ENCODE measurements around the gene C1orf210. TPM values are rescaled to one million over a fixed set of nuclear protein-coding genes. Genes with fewer than 3 reads are reported as not detected.

The C1orf210 gene
- total RNA-seq, 1 experiment from 2014 or later: 7.6 TPM

GRCh38 chr1:43274125-43274803, 11.1 kb downstream of the C1orf210 start:
- intact Hi-C loops (cut with micrococcal nuclease): no loop called here
- H3K4me3 ChIP-seq (replicated peaks in 1 of 2; ENCODE audit: low read depth in 1 of 2, low read length in 2 of 2): no peak overlapping the region
- H3K4me1 ChIP-seq (ENCODE audit: control insufficient read depth in 1 of 2, insufficient read depth in 2 of 2, low read length in 2 of 2): peaks cover 15 to 30% of the 10 kb centered on the region in 2 experiments
- no peak for DNase-seq (ENCODE audit: low read depth, low spot score)
- no peaks in the 10 kb centered on the region for H3K27me3 ChIP-seq (ENCODE audit: insufficient read depth, low read length)
- H3K36me3 ChIP-seq (ENCODE audit: control insufficient read depth in 1 of 2, insufficient read depth in 2 of 2, low read length in 2 of 2): no peaks in the 10 kb centered on the region
- no peak overlapping the region for H3K27ac ChIP-seq (ENCODE audit: low read depth, low read length)
- H3K9me2 ChIP-seq (ENCODE audit: insufficient read depth): no peaks in the 10 kb centered on the region
- no peaks in the 10 kb centered on the region for H4K20me1 ChIP-seq (ENCODE audit: insufficient read depth)
- ChIA-PET POLR2A (no interaction called here), CTCF (no interaction called here), RAD21 (ENCODE audit: low non-redundant PET in 1 of 2, low total read pairs in 2 of 2, uncharacterized antibody in 2 of 2, unreplicated experiment in 2 of 2) (no interaction called here)
- TF ChIP-seq POLR2A (IDR thresholded peaks at IDR 0.05; ENCODE audit: borderline replicate concordance, extremely low read depth, insufficient read depth, insufficient read length) (no peak), ZBTB33 (IDR thresholded peaks at IDR 0.05; ENCODE audit: extremely low read depth, insufficient replicate concordance, low read length) (no peak), CEBPB (IDR thresholded peaks at IDR 0.05; ENCODE audit: low read depth) (no peak), POLR2AphosphoS5 (IDR thresholded peaks at IDR 0.05; ENCODE audit: low read depth, low read length) (no peak), YY1 (IDR thresholded peaks at IDR 0.05; ENCODE audit: extremely low read depth, insufficient replicate concordance, low read depth, low read length) (no peak), CBX3 (IDR thresholded peaks at IDR 0.05; ENCODE audit: low read depth) (no peak), JUND (IDR thresholded peaks at IDR 0.05) (no peak), SRF (IDR thresholded peaks at IDR 0.05; ENCODE audit: low read depth) (no peak), TCF7L2 (IDR thresholded peaks at IDR 0.05; ENCODE audit: borderline replicate concordance, extremely low read depth, insufficient read depth, insufficient read length) (no peak), ZFX (IDR thresholded peaks at IDR 0.05) (no peak), ATF3 (IDR thresholded peaks at IDR 0.05) (no peak), ELF1 (IDR thresholded peaks at IDR 0.05; ENCODE audit: borderline replicate concordance, low read depth) (no peak), FOSL1 (IDR thresholded peaks at IDR 0.05; ENCODE audit: low read depth) (no peak)
- H3K9me3 ChIP-seq (ENCODE audit: control insufficient read depth in 1 of 2, insufficient read depth in 1 of 2, low read depth in 1 of 2, low read length in 2 of 2): no peaks in the 10 kb centered on the region
- ATAC-seq: no peak
- no TSS peak for BruUV-seq (replicated peaks)
- H2AFZ ChIP-seq (ENCODE audit: low read depth, low read length, poor library complexity, severe bottlenecking): no peak overlapping the region
- H3K79me2 ChIP-seq (ENCODE audit: insufficient read depth, low read length): no peaks in the 10 kb centered on the region
- H3K4me2 ChIP-seq (ENCODE audit: low read length): 0 out of 2 replicates have a peak overlapping the region, but pooled peaks have one; percentile 3
- H3K9ac ChIP-seq (ENCODE audit: low read length): no peak overlapping the region
